Tibial artery (tissue), 4 donors: ENCODE measurements around the gene OR6C2.

Experiments
- DNase-seq, 2 donors: peaks; one replicate each; pipeline ENCODE4 v3.0.0-alpha.2; 2019
- H3K27ac ChIP-seq, 2 donors: fragments of 200-600 bp; sonication (generic) in 1 of 2; 1 replicate in 1 of 2; 2 replicates in 1 of 2; pipeline ENCODE4 v1.5.1; 2018 to 2019; ENCODE audit warnings: mild to moderate bottlenecking in 1 of 2
- H3K27me3 ChIP-seq, 2 donors: fragments of 200-600 bp; sonication (generic) in 1 of 2; one replicate each; pipeline versions ENCODE4 v1.5.1 to v1.6.0; 2016 to 2019
- H3K36me3 ChIP-seq, 3 donors: fragments of 200-600 bp; sonication (generic) in 2 of 3; one replicate each; pipeline ENCODE4 v1.5.1; 2016 to 2019; ENCODE audit warnings: mild to moderate bottlenecking in 2 of 3
- H3K4me1 ChIP-seq, 4 donors: fragments of 200-600 bp; sonication (generic) in 2 of 4; 1 replicate in 3 of 4; 2 replicates in 1 of 4; pipeline ENCODE4 v1.5.1; 2016 to 2019
- H3K4me3 ChIP-seq, 2 donors: fragments of 200-600 bp; sonication (generic) in 1 of 2; 1 replicate in 1 of 2; 2 replicates in 1 of 2; pipeline ENCODE4 v1.5.1; 2018 to 2019; ENCODE audit warnings: mild to moderate bottlenecking in 2 of 2
- H3K9me3 ChIP-seq, 3 donors: fragments of 200-600 bp; sonication (generic) in 1 of 3; one replicate each; pipeline ENCODE4 v1.5.1; 2016 to 2019
- CTCF ChIP-seq, 2 experiments: fragments of 200-600 bp in 1 of 2; fragments of 450-650 bp in 1 of 2; IDR thresholded peaks; one replicate each; pipeline ENCODE4 v1.5.1; 2017 to 2019; ENCODE audit warnings: antibody characterized with exemption in 2 of 2, mild to moderate bottlenecking in 1 of 2, moderate library complexity in 1 of 2
- intact Hi-C: fragments of 100-400 bp; cut with DNase I; formaldehyde crosslinking; loops from one replicate; pipeline ENCODE4 v1.15.0; 2023; ENCODE audit warnings: low total_unique reads

OR6C2 gene

GRCh38 chr12:55501601-55502000 is 57.7 kb downstream of the OR6C2 start:
- H3K27me3 ChIP-seq = no peaks in the 10 kb centered on the region
- H3K4me1 ChIP-seq = no peaks in the 10 kb centered on the region
- H3K27ac ChIP-seq = no peak overlapping the region
- no peak overlapping the region for H3K4me3 ChIP-seq
- no peak for TF ChIP-seq CTCF (IDR thresholded peaks at IDR 0.05)
- DNase-seq = no peak
- no peaks in the 10 kb centered on the region for H3K36me3 ChIP-seq
- intact Hi-C loops = no loop called here
- no peaks in the 10 kb centered on the region for H3K9me3 ChIP-seq
